Right ventricle myocardium inferior (tissue), 1 donor: Measurements from ENCODE around the gene LDHD. TPM values are rescaled to one million over a fixed set of nuclear protein-coding genes. Genes with fewer than 3 reads are reported as not detected.

Experiments
- ATAC-seq: fragments of 200-7000 bp; cut with Tn5 transposase; one replicate; pipeline ENCODE4 v1.9.1; 2020; ENCODE audit warnings: mild to moderate bottlenecking, moderate library complexity
- DNase-seq: peaks from one replicate; pipeline ENCODE4 v3.0.0; 2021; ENCODE audit errors: missing footprints
- intact Hi-C: fragments of 100-400 bp; cut with DNase I; formaldehyde crosslinking; loops from one replicate; pipeline ENCODE4 v1.11.0; 2022
- total RNA-seq: library from RNA; stranded (reverse); fragmentation: NEBNext Ultra II Directional; extraction: Animal tissue kit (Norgen Biotek cat#: 25700); gene quantifications from one replicate; pipeline ENCODE4 v1.2.1, GENCODE V29; 2021
- donor health status: DM: no; HTN: yes; CAD: no; lungs with severe emphysema.

Gene LDHD
- total RNA-seq, 1 donor from 2014 or later, result 71.8 TPM

DNA sequence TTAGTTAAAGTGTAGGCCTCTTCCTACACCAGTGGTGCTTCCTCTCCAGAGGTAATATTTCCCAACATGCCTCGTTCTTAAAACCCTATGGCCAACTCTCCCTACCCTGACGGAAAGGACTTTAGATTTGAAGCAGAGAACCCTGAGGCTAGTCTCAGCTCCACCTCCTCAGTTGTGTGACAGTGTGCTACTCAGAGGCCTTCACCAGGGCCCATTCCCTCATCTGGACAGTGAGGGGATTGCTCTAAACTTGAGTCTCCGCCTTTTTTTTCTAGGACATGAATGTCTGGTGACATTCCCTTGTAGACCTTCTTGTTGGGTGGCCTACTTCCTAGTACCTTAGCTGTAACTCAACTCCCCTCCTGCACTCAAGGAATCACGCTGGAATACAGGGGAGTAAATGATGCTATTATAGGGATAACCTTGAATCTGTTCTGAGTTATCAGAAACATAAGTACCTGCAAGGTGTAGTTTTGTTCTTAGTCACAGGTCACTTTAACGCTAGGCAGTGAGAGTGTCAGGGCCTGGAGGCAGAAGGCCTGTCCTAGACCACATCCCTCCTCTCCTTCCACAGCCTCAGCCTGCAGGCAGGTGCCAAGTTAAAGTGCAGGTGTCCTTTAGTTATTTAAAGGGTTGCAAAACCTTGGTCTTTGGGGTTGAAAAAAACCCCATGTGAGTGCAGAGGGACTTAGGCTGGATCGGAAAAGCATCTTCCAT lies 26.9 kb downstream of the LDHD start:
- DNase-seq (no peak), ATAC-seq (no peak)
- intact Hi-C loops, result loop anchor here (1.0 kb wide), 1 partner anchor 86 kb away; no protein-coding TSS in a partner anchor

DNA sequence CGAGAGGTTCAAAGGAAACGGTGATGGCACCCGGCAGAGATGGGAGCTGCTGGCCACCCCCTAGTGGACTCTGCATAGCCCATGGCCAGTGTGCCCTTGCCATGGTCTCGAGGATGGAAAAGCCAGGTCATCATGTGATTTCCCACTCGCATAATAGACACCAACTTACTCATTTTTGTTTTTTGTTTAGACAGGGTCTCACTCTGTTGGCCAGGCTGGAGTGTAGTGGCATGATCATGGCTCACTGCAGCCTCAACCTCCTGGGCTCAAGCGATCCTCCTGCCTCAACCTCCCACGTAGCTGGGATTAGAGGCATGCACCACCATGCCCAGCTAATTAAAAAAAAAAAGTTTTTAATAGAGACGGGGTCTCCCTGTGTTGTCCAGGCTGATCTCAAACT lies 27.6 kb downstream of the LDHD start:
- no peak for DNase-seq
- no peak for ATAC-seq
- intact Hi-C loops, result no loop called here

DNA sequence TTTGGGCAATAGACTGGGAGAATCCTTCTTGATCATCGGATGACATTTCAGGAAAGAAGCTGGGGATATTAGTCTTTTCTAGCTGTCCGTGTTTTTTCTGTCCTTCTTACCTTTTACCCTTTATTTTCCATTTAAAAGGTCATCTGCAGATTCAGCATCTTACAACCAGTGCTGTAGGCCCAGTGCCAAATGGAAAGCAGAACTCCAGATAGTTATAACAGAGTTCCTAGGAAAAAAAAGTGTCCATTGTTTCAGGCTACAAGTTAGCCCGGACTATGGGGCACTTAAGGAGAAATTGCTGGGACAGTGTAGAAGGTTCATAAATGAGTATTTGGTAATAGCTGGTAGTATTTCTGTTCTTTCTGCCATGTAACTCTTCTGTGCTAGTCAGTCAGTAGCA lies 28.4 kb downstream of the LDHD start:
- no peak for ATAC-seq
- no peak for DNase-seq
- intact Hi-C loops, result no loop called here

DNA sequence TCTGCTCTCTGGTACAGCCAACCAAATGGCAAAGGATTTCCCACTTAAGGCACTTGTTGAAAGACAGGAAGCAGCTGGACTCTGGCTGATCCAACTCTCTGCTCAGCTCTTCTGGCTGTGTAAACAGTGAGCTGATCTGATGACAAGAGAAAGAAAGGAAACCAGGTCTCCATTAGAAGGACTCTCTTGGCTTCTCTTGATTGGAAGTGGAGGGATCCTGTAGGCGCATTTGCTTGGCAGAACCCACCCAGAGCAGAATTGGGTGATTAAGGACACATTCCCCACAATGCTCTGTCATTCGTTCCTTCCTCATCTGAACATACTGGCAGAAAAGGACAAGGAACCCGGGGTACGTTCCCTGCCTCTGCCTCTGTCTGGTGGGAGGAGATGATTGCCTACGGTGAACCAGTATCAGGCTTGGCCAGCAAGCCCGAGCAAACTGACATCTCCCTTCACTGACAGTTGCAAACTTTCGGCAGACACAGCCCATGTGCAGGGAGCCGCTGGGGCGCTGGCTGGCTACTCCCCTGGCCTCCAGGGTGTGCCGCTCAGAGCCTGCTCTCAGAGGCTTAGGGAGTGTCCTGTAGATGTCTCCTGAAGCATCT lies 29.1 kb downstream of the LDHD start:
- intact Hi-C loops, result loop anchor here (1.0 to 2.0 kb wide), 2 partner anchors 22 to 89 kb away; partner anchors contain the start of gene ZNRF1

DNA sequence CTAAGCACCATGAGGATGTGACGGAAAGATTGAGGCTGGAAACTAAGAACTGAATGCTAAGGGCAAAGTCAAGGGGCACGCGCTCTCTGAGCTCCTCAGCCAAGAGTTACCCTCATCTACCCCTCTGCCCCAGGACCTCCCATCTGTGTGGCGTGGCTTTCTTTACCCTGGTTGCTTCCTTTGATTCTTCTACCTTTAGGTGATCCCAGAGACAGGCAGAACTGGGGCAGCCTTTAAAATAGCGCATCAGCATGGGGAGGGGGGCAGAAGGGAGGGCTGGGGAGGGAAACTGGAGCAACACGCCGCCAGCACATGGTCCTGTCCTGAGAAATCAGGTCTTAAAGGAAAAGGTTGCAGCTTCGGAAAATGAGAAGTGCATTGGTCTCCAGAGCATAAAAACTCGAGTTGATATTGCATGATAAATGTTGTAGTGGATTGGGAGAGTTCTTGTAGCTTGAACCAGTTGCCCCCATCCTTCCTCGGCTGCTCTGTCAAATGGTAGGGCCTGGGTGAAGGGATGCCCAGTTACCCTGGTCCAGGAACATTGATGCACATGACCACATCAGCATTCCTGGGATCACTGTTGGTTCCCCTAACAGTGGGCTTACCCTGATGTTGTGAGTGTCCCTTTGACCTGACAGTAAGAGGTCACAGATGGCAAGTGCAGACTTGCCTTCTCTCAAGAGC lies 29.7 kb downstream of the LDHD start:
- no peak for ATAC-seq
- no peak for DNase-seq
- intact Hi-C loops, result loop anchor here (1.0 to 2.0 kb wide), 2 partner anchors 22 to 88 kb away; partner anchors contain the start of gene ZNRF1

More for the DNA sequence above, 29.1 kb downstream of the LDHD start:
- no peak for DNase-seq
- peak; percentile 95 for ATAC-seq

DNA sequence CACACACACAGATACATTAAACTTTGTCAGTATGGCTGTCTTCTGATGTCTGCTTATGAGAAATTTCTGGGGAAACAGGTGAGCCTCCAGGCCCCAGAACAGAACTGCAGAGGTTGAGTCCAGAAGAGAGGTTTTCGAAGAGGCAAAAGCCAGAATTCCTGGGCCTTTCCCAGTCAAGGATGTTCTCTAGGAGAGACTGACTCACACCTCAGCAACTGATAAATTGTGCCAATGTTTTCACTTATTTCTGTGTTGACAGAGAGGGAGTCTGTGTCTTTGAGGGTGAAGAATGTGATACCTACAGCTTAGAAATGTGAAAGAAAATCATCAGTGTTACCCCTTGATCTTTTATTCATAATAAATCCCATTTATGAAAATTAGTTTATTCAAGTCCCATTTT lies 30.3 kb downstream of the LDHD start:
- intact Hi-C loops, result loop anchor here (2.0 kb wide), 1 partner anchor 87 kb away; the partner anchor contains the start of gene ZNRF1
- DNase-seq (no peak), ATAC-seq (no peak)

DNA sequence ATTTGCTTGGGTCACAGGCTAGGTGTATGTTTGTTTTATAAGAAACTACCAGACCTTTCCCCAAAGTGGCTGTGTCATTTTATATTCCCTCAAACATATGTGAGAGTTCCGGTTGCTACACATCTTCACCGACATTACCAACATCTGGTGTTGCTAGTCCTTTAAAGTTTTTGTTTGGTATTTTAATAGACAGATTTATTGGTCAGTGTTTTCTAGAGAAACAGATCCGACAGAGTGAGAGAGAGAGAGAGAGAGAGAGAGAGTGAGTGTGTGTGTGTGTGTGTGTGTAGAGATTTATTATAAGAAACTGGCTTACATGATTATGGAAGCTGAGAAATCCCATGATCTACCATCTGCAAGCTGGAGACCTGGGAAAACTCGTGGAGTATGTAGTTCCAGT lies 31.0 kb downstream of the LDHD start:
- DNase-seq (no peak), ATAC-seq (no peak)
- intact Hi-C loops, result no loop called here

DNA sequence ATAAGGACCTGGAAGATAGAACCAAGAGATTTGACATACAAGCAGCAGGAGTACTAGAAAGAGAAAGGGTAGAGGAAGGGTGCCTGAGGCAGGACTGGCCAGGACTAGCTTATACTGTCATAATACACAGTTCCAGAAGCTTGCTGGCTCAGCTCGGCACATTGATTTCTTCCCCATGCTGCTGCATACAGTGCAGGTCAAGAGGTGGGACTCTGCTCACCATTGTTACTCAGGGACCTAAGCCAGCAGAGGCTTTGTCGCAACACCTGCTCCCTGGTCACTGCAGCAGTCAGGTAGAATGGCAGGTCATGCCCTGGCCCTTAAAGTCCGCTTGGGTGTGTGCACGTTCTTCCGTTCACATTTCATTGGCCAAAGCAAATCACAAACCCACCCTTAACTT lies 32.8 kb downstream of the LDHD start:
- DNase-seq, result no peak
- no peak for ATAC-seq
- intact Hi-C loops, result no loop called here

DNA sequence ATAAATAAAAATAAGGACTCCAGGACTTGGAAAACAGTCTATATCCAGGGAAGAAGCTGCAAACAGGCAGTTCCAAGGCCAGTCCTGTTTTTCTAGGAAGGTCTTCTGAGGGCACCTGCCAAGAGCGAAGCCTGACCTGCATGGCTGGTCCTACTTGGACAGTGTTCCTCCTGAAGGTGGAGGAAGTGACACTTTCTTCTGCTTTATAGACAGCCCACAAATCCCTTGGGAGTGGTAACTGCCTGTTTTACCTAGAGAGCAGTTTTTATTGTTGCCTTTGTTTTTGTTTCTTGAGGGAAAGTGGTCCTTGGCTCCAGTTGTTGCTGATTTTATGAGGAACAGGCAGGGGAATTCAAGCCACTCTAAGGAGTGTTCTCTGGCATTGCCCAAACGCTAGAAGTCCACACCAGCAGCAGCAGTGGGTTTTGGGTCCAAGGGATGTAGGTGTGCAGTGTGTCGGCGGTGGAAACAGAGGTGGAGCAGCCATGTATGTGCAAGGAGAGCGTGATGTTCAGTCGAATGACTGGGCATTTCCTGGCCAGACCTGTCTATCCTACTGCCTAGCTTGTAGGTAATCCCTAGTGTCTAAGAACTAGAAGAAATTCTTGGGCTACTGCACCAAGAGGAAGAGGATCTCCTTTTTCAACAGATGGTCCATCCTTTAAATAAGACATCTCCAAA lies 35.3 kb downstream of the LDHD start:
- ATAC-seq (no peak), DNase-seq (no peak)
- intact Hi-C loops, result no loop called here

DNA sequence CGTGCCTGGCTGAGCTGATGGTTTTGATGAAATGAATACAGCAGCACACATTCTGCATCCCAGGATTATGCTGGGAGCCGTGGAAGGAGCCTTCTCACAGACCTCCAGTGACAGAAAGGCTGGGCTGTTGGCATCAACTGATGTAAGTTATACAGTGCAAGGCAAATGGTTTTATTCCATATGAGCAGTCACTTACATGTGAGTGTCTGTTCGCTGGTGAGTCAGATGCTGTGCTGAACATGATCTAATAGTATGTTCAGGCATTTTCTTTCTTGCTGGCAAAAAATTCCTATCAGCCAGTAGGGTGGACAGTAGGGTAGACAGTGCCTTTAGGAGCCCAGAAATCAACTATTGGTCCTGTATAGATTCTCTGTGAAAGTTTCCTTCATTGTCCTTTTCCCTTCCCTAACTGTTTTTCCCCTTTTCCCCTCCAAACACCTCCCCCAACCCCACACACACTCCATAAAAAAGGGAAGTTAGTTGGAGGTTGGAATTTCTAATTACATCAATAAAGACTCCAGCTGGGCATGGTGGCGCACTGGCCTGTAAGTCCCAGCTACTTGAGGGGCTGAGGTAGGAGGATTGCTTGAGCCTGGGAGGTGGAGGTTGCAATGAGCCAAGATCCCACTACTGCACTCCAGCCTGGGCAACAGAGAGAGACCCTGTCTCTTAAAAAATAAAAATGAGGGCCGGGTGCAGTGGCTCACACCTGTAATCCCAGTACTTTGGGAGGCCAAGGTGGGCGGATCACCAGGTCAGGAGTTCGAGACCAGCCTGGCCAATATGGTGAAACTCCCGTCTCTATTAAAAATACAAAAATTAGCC lies 36.2 kb downstream of the LDHD start:
- DNase-seq, result no peak
- no peak for ATAC-seq
- intact Hi-C loops, result no loop called here

DNA sequence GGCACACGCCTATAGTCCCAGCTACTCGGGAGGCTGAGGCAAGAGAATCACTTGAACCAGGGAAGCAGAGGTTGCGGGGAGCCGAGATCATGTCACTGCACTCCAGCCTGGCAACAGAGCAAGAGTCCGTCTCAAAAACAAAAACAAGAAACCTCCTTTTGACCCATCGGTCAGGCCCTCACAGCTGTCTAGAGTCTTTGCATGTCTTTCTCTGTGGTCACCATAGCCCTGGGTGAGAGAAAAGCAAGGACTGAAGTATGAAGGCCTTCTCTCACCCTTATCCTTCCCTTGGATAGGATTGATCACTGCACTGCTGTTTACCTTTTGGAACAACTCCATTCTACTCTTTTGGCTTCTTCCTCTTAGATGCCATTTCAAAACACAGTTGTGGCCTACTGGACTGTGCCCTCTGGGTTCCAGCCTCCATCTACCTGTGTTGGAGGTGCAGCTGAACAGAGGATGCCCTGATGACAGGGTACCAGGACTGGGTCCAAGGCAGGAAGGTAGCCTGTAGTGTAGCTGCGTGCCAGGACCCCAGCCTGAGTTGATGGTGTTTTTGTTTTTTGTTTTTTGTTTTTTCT lies 37.1 kb downstream of the LDHD start:
- no peak for ATAC-seq
- no peak for DNase-seq
- intact Hi-C loops, result no loop called here

DNA sequence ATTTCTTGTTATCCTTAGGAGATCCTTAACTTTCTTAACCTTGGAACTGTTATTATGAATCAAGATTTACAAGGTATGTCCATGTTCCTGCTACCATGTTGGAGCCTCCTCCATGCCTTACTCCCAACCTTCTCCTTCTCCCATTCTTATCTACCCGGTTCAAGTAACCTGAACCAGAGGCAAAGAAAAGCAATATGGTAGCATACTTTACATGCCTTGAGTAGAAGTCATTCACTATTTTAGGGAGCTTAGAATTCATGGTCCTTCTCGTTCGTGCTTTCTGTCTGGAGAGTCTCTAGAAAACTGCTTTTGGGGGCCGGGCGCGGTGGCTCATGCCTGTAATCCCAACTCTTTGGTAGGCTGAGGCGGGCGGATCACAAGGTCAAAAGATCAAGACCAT lies 37.7 kb downstream of the LDHD start:
- DNase-seq (no peak), ATAC-seq (no peak)
- intact Hi-C loops, result no loop called here

DNA sequence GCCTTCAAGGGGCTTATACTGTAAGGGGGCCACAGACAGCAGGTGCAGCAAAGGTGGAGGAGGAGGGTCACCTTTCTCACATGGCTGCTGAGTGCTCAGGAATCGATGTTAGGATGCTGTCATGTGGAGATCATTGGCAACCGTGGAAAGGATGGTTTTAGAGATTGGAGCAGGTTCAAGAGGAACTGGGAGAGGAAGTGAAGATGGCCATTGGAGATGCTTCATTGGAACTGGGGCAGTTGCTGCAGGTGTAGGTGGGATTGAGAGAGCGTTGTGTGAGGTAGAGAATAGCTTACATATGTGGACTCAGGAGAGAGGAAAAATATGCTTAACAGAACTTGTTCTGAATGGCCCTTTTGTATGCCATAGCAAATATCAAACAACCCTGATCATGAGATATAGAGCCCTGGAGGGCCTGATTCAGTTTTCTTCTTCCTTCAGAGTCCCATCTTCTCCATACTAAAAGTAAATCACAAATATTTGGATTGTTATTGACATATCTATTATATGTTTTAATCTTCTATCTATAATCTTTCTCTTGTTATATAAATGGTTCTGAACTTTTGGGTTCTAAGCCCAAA lies 40.8 kb downstream of the LDHD start:
- no peak for ATAC-seq
- DNase-seq, result no peak
- intact Hi-C loops, result no loop called here

DNA sequence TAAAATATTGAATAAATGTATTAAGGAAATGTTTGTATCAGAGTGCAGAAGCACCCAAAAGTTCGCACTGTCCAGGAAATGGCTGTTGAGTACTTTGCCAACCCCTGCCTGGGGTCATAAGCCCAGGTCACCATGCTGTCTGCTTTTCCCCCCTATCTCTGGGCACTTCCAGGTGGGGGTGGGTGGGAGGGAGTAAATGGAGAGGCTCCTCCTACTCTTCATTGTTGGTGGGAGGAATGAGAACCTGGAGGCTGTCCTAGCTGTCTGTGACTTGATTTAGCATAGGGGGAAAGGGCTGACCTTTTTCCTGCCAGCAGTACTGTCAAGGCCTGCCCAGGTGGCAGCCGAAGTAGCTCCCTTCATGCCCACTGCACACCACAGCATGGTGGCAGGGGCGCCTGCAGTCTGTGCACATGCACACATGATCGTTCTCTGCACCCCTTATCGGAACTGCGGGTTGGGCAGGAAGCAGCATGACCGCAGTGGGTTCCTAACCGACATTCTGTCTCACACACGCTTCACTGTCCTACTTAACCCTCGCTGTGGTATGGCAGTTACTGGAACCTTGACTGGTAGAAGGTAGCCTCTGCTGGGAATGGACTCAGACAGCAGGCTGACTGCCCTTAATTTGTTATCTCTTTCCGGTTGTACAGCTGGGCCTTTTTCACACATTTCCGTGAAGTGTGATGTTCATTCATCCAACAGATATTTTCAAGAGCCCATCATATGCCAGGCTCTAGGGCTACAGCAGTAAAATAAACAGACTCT lies 41.5 kb downstream of the LDHD start:
- peak; percentile 58 for ATAC-seq
- peak; percentile 72 for DNase-seq
- intact Hi-C loops, result no loop called here

DNA sequence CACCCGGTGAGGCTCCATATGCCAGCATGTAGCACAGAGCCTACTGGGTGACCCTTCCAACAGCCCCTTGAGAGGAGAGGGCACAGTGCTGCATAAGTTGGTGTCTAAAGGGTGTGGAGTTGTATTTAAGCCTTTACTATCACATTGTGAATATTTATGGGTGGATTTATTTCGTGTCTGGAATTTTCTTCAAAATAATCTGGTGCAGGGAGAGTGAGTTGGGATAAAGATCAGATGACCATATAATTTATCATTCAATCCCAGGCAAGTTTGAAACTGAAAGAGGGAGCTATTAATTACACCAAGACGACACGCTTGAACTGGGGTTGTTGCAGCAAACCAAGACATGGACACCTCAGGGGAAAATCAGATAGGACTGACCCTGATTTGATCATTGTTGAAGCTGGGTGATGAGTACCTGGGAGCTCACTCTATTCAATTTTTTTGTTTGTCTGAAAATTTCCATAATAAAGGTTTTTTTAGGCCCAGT lies 42.2 kb downstream of the LDHD start:
- DNase-seq, result no peak
- intact Hi-C loops, result no loop called here
- ATAC-seq, result no peak

DNA sequence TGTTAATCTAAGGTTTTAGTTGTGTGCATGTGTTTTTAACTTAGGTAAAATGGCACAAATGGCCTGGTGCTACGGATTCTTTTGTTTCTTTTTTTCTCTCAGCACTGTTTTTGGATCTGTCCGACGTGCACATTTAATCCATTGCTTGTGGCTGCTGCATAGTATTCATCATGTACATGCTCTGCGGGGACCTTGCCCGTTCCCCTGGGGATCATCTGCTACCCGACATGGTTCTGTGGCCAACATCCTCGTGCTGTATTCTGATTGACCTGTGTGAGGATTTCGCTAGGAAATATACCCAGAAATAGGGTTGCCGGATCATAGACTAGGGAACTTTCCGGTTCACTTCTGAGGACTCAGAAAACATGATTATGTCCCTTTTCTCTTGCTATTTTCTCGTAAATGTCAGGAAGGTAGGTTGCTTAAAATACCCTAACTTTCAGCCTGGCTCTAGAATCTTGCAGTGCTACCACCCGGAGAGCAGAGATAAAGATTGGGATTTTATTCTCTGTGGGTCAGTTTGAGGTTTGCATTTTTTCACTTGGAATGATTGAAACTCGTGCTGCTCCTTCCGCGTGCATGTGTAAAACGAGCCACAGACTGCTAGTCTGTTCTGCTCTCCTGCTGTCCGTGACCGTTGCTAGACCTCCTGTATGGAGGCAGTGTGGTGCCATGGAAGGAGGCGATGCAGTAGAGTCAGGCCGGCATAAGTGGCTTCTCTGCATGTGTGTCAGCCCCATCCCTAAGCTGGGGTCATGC lies 42.9 kb downstream of the LDHD start:
- DNase-seq, result no peak
- ATAC-seq, result no peak

More for the DNA sequence above, 42.9 kb downstream of the LDHD start:
- intact Hi-C loops, result no loop called here
